GM12878 (cell line): ENCODE results near the gene THUMPD2. TPM values are rescaled to one million over a fixed set of nuclear protein-coding genes. Genes with fewer than 3 reads are reported as not detected.

Experiments
- ATAC-seq: fragments of 200-7000 bp; cut with Tn5 transposase; 3 replicates; pipeline ENCODE4 v1.9.1; 2020; ENCODE audit warnings: mild to moderate bottlenecking, moderate library complexity
- BruUV-seq: library from RNA; stranded (reverse); fragments of 400-500 nt; replicated peaks from 2 replicates; lab custom pipeline; 2021; lab: Mats Ljungman, UMichigan
- CTCF ChIA-PET: fragments of 300-600 bp; sonication (Branson Sonifier 250); formaldehyde crosslinking; extraction: SDS; loops from one replicate; lab custom pipeline; 2021; ENCODE audit warnings: inconsistent platforms; lab: Yijun Ruan, JAX
- POLR2A ChIA-PET: fragments of 350-600 bp; formaldehyde crosslinking; extraction: SDS; loops from one replicate; lab custom pipeline; 2021; ENCODE audit warnings: inconsistent platforms; lab: Charles Lee
- RAD21 ChIA-PET: fragments of 300-600 bp; sonication (Branson Sonifier 250); formaldehyde crosslinking; loops from one replicate; lab custom pipeline; 2023; ENCODE audit warnings: antibody characterized with exemption; ENCODE audit not compliant: unreplicated experiment; lab: Charles Lee
- SMC1A ChIA-PET: fragments of 300-600 bp; sonication (Branson Sonifier 250); formaldehyde crosslinking; loops from one replicate; lab custom pipeline; 2023; ENCODE audit not compliant: unreplicated experiment, uncharacterized antibody; lab: Charles Lee
- DNase-seq: peaks from one replicate; pipeline ENCODE4 v3.0.0-alpha.2; 2011; ENCODE audit warnings: low read depth, low spot score
- FAIRE-seq: peaks from 3 replicates; lab custom pipeline; 2011; peaks lifted over from hg19 to GRCh38; lab: Jason Lieb, UNC
- H2AFZ ChIP-seq: 2 replicates; pipeline ENCODE4 v1.6.0; 2011; ENCODE audit warnings: low read depth, low read length, control low read depth; ENCODE audit not compliant: control insufficient read depth
- H3K27ac ChIP-seq: 2 replicates; pipeline ENCODE4 v1.5.1; 2011; ENCODE audit warnings: control low read depth; ENCODE audit not compliant: control insufficient read depth, insufficient read depth
- H3K27me3 ChIP-seq, 2 experiments: replicated peaks in 1 of 2; 2 replicates each; pipeline versions ENCODE4 v1.6.0 to v1.6.1; 2011; ENCODE audit warnings: low read length in 1 of 2; ENCODE audit not compliant: control insufficient read depth in 2 of 2, insufficient read depth in 2 of 2
- H3K36me3 ChIP-seq, 2 experiments: 2 replicates each; pipeline ENCODE4 v1.5.1; 2011; ENCODE audit warnings: low read length in 1 of 2; ENCODE audit not compliant: control insufficient read depth in 2 of 2, insufficient read depth in 2 of 2
- H3K4me1 ChIP-seq: 2 replicates; pipeline ENCODE4 v1.6.1; 2011; ENCODE audit warnings: mild to moderate bottlenecking, low read length, moderate library complexity, mixed read lengths; ENCODE audit not compliant: control insufficient read depth, insufficient read depth
- H3K4me2 ChIP-seq: 2 replicates; pipeline ENCODE4 v1.6.0; 2011; ENCODE audit warnings: control low read depth; ENCODE audit not compliant: control insufficient read depth, insufficient read depth
- H3K4me3 ChIP-seq: fragments of 200-600 bp; sonication (generic); 2 replicates; pipeline ENCODE4 v1.5.1; 2016
- H3K79me2 ChIP-seq: 2 replicates; pipeline ENCODE4 v1.6.0; 2011; ENCODE audit warnings: low read length; ENCODE audit not compliant: control insufficient read depth, insufficient read depth
- H3K9ac ChIP-seq: 2 replicates; pipeline ENCODE4 v1.8.0; 2011; ENCODE audit warnings: low read length, control low read depth, mixed read lengths; ENCODE audit not compliant: control insufficient read depth, insufficient read depth
- H3K9me3 ChIP-seq: replicated peaks from 3 replicates; pipeline ENCODE4 v1.5.1; 2011; ENCODE audit warnings: mild to moderate bottlenecking, low read length; ENCODE audit not compliant: control insufficient read depth, insufficient read depth
- H4K20me1 ChIP-seq: 2 replicates; pipeline ENCODE4 v1.6.0; 2011; ENCODE audit not compliant: control insufficient read depth, insufficient read depth
- BACH1 ChIP-seq: fragments of 450-650 bp; IDR thresholded peaks from 2 replicates; pipeline ENCODE4 v1.6.1; 2017; ENCODE audit warnings: mild to moderate bottlenecking, borderline replicate concordance
- CBX5 ChIP-seq: sonication (generic); IDR thresholded peaks from 2 replicates; pipeline ENCODE4 v1.6.1; 2016; ENCODE audit warnings: low read depth, moderate library complexity, mild to moderate bottlenecking, inconsistent platforms
- ESRRA ChIP-seq: IDR thresholded peaks from 2 replicates; pipeline ENCODE4 v1.6.1; 2012; ENCODE audit warnings: mild to moderate bottlenecking, low read length, improper control_type of control experiment
- GABPA ChIP-seq: IDR thresholded peaks from 2 replicates; pipeline ENCODE4 v1.6.1; 2014; ENCODE audit warnings: antibody characterized with exemption, low read depth, mild to moderate bottlenecking, inconsistent platforms
- HDAC2 ChIP-seq: fragments of 200-600 bp; sonication (generic); IDR thresholded peaks from 2 replicates; pipeline ENCODE4 v1.6.1; 2017
- JUNB ChIP-seq: IDR thresholded peaks from 2 replicates; pipeline ENCODE4 v1.6.1; 2016; ENCODE audit warnings: antibody characterized with exemption, mild to moderate bottlenecking
- JUND ChIP-seq: IDR thresholded peaks from 2 replicates; pipeline ENCODE4 v1.6.1; 2012; ENCODE audit warnings: low read depth, mild to moderate bottlenecking, low read length, improper control_type of control experiment, moderate library complexity
- TCF3 ChIP-seq: IDR thresholded peaks from 2 replicates; pipeline ENCODE4 v1.6.1; 2012; ENCODE audit warnings: low read depth, mild to moderate bottlenecking, low read length, borderline replicate concordance; ENCODE audit not compliant: insufficient read depth
- YBX1 ChIP-seq: fragments of 450-650 bp; IDR thresholded peaks from 2 replicates; pipeline ENCODE4 v1.6.1; 2016; ENCODE audit warnings: antibody characterized with exemption
- ZNF207 ChIP-seq: fragments of 450-650 bp; IDR thresholded peaks from 2 replicates; pipeline ENCODE4 v1.6.1; 2014; ENCODE audit warnings: antibody characterized with exemption, mild to moderate bottlenecking, borderline replicate concordance
- ZNF217 ChIP-seq: fragments of 450-650 bp; IDR thresholded peaks from 2 replicates; pipeline ENCODE4 v1.6.1; 2017; ENCODE audit warnings: antibody characterized with exemption, mild to moderate bottlenecking
- ZZZ3 ChIP-seq: IDR thresholded peaks from 2 replicates; pipeline ENCODE4 v1.6.1; 2011; ENCODE audit warnings: low read depth; ENCODE audit not compliant: control insufficient read depth, insufficient read length
- WGBS: methylation state at CpG from one replicate; pipeline ENCODE4 v1.1.6; 2016; ENCODE audit warnings: low lambda C conversion rate; ENCODE audit not compliant: insufficient replicate concordance, insufficient coverage; ENCODE audit errors: missing lambda C conversion rate; 5-methylcytosine and 5-hydroxymethylcytosine counted together
- in situ Hi-C: fragments of 300-500 bp; cut with MboI; formaldehyde crosslinking; loops from 9 replicates; pipeline ENCODE4 v1.14.3; 2018; ENCODE audit warnings: mixed read lengths
- intact Hi-C: fragments of 100-400 bp; cut with micrococcal nuclease; formaldehyde crosslinking; loops from one replicate; pipeline ENCODE4 v1.14.2; 2022; ENCODE audit not compliant: unreplicated experiment
- polyA plus RNA-seq, 11 experiments: library from polyadenylated mRNA; depleted of rRNA in 4 of 11; unstranded in 6 of 11; stranded (reverse) in 5 of 11; fragments of >200 nt; fragmentation: Nextera tagmentation in 4 of 11; fragmentation: Illumina TruSeq in 1 of 11; extraction: Ambion mirVana in 4 of 11; extraction: Trizol in 1 of 11; gene quantifications; 1 replicate in 1 of 11; 2 replicates in 10 of 11; pipeline versions ENCODE4 v1.2.1 to v1.2.3, GENCODE V29; 2011 to 2016; ENCODE audit warnings: inconsistent platforms in 2 of 11, missing spikeins in 2 of 11, low read depth in 1 of 11
- total RNA-seq, 4 experiments: library from RNA; depleted of rRNA in 3 of 4; stranded (reverse); fragments of >200 nt in 3 of 4; fragmentation: Illumina TruSeq in 1 of 4; extraction: Trizol in 1 of 4; gene quantifications; 2 replicates each; pipeline versions ENCODE4 v1.2.1 to v1.2.3, GENCODE V29; 2013 to 2021
- TF ChIP-seq, protein P1 (sequence below): fragments of 450-650 bp; IDR thresholded peaks from 2 replicates; pipeline ENCODE4 v1.6.1; 2018; ENCODE audit warnings: mild to moderate bottlenecking, low read depth, moderate library complexity; ENCODE audit not compliant: partially characterized antibody
- TF ChIP-seq, protein P2 (sequence below): fragments of 450-650 bp; IDR thresholded peaks from 2 replicates; pipeline ENCODE4 v1.6.1; 2017; ENCODE audit warnings: mild to moderate bottlenecking, low read depth, inconsistent platforms; ENCODE audit not compliant: poor library complexity, severe bottlenecking
- TF ChIP-seq, protein P3 (sequence below): IDR thresholded peaks from 2 replicates; pipeline ENCODE4 v1.6.1; 2011; ENCODE audit warnings: low read depth, mild to moderate bottlenecking, low read length, moderate library complexity, borderline replicate concordance; ENCODE audit errors: extremely low read depth
- TF ChIP-seq, protein P4 (sequence below): fragments of 450-650 bp; formaldehyde crosslinking; IDR thresholded peaks from 2 replicates; pipeline ENCODE4 v1.4.0; 2020; ENCODE audit warnings: mild to moderate bottlenecking, moderate library complexity

THUMPD2 gene
- total and polyA plus RNA-seq, 10 of the 15 experiments (the other 5 are each of a cell fraction or from before 2014, with no cell fraction given), result 6.7 to 19.7 (median 13.8) TPM

DNA sequence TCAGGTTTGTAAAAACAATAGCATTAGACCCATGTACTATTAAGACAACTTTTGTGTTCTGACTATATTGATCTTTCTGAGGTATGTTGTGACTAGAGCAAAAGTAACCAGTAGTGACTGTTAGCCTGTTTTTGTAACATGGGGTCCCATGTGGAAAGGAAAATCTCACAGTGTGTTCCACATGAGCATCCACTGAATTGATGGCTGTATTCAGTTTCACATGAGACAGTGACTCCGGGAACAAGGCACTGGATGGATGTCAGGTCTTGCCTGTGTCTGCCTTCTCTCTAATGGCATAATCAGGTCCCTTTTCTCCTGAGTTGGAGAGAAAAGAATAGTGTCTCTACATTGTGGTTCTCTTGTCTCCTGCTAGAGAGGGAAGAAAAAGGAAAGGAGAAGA lies 85.8 kb downstream of the THUMPD2 start (continued):
- TF ChIP-seq, protein P1, sequence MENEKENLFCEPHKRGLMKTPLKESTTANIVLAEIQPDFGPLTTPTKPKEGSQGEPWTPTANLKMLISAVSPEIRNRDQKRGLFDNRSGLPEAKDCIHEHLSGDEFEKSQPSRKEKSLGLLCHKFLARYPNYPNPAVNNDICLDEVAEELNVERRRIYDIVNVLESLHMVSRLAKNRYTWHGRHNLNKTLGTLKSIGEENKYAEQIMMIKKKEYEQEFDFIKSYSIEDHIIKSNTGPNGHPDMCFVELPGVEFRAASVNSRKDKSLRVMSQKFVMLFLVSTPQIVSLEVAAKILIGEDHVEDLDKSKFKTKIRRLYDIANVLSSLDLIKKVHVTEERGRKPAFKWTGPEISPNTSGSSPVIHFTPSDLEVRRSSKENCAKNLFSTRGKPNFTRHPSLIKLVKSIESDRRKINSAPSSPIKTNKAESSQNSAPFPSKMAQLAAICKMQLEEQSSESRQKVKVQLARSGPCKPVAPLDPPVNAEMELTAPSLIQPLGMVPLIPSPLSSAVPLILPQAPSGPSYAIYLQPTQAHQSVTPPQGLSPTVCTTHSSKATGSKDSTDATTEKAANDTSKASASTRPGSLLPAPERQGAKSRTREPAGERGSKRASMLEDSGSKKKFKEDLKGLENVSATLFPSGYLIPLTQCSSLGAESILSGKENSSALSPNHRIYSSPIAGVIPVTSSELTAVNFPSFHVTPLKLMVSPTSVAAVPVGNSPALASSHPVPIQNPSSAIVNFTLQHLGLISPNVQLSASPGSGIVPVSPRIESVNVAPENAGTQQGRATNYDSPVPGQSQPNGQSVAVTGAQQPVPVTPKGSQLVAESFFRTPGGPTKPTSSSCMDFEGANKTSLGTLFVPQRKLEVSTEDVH, result no peak
- TF ChIP-seq, protein P2, sequence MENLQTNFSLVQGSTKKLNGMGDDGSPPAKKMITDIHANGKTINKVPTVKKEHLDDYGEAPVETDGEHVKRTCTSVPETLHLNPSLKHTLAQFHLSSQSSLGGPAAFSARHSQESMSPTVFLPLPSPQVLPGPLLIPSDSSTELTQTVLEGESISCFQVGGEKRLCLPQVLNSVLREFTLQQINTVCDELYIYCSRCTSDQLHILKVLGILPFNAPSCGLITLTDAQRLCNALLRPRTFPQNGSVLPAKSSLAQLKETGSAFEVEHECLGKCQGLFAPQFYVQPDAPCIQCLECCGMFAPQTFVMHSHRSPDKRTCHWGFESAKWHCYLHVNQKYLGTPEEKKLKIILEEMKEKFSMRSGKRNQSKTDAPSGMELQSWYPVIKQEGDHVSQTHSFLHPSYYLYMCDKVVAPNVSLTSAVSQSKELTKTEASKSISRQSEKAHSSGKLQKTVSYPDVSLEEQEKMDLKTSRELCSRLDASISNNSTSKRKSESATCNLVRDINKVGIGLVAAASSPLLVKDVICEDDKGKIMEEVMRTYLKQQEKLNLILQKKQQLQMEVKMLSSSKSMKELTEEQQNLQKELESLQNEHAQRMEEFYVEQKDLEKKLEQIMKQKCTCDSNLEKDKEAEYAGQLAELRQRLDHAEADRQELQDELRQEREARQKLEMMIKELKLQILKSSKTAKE, result no peak
- no peak for TF ChIP-seq ZNF217
- no peak for TF ChIP-seq BACH1
- no peak for TF ChIP-seq TCF3
- TF ChIP-seq GABPA, result no peak
- no peak for TF ChIP-seq ZZZ3

DNA sequence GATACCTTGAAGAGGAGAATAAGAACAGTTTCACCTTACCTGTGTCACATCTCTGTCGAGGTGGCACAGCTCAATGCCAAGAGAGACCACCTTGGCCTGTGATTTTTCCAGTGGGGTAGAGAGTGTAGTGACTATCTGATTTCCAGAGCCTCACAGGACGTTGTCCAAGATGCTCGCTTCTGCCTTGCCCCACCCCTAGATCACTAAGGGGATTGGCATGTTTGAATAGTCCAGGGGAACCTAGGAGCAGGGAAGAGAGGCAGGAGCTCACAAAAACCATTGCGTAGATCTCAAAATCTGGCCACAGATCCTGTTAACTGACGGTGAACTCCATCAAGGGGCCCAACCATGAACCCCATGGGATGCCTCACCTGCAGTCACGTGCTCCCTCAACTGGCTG lies 89.2 kb downstream of the THUMPD2 start:
- no peaks in the 10 kb centered on the region for H3K4me1 ChIP-seq
- 26% methylated on average over 6 of the region's 6 CpGs for WGBS
- ATAC-seq, result no peak
- RAD21 ChIA-PET, result no interaction called here
- no TSS peak for BruUV-seq
- POLR2A ChIA-PET, result no interaction called here
- H4K20me1 ChIP-seq, result no peaks in the 10 kb centered on the region
- no peak overlapping the region for H3K9ac ChIP-seq
- in situ Hi-C loops (no loop called here), intact Hi-C loops (no loop called here)
- H3K79me2 ChIP-seq, result no peaks in the 10 kb centered on the region
- no peak overlapping the region for H3K4me3 ChIP-seq
- no peak for FAIRE-seq
- DNase-seq, result no peak
- H3K27ac ChIP-seq, result no peak overlapping the region
- SMC1A ChIA-PET, result no interaction called here
- no peaks in the 10 kb centered on the region for H3K9me3 ChIP-seq
- H3K36me3 ChIP-seq, result no peaks in the 10 kb centered on the region
- no peak overlapping the region for H2AFZ ChIP-seq
- H3K27me3 ChIP-seq, result no peaks in the 10 kb centered on the region; a peak in 1 of 4 replicates
- CTCF ChIA-PET, result interaction anchor here (1.0 kb wide), 1 partner anchor 252 kb away, joined by 3 read pairs; no protein-coding TSS in a partner anchor
- no peak overlapping the region for H3K4me2 ChIP-seq
- no peak for TF ChIP-seq JUNB
- no peak for TF ChIP-seq ZNF207
- TF ChIP-seq, protein P3, sequence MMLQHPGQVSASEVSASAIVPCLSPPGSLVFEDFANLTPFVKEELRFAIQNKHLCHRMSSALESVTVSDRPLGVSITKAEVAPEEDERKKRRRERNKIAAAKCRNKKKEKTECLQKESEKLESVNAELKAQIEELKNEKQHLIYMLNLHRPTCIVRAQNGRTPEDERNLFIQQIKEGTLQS, result no peak
- no peak for TF ChIP-seq ESRRA
- TF ChIP-seq CBX5, result no peak
- TF ChIP-seq HDAC2, result no peak
- no peak for TF ChIP-seq YBX1
- TF ChIP-seq, protein P4, sequence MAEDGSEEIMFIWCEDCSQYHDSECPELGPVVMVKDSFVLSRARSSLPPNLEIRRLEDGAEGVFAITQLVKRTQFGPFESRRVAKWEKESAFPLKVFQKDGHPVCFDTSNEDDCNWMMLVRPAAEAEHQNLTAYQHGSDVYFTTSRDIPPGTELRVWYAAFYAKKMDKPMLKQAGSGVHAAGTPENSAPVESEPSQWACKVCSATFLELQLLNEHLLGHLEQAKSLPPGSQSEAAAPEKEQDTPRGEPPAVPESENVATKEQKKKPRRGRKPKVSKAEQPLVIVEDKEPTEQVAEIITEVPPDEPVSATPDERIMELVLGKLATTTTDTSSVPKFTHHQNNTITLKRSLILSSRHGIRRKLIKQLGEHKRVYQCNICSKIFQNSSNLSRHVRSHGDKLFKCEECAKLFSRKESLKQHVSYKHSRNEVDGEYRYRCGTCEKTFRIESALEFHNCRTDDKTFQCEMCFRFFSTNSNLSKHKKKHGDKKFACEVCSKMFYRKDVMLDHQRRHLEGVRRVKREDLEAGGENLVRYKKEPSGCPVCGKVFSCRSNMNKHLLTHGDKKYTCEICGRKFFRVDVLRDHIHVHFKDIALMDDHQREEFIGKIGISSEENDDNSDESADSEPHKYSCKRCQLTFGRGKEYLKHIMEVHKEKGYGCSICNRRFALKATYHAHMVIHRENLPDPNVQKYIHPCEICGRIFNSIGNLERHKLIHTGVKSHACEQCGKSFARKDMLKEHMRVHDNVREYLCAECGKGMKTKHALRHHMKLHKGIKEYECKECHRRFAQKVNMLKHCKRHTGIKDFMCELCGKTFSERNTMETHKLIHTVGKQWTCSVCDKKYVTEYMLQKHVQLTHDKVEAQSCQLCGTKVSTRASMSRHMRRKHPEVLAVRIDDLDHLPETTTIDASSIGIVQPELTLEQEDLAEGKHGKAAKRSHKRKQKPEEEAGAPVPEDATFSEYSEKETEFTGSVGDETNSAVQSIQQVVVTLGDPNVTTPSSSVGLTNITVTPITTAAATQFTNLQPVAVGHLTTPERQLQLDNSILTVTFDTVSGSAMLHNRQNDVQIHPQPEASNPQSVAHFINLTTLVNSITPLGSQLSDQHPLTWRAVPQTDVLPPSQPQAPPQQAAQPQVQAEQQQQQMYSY (CRISPR knock-in tag), result no peak
- TF ChIP-seq JUND, result no peak
